ENCODE data around the gene RBPJ.

RBPJ gene

DNA sequence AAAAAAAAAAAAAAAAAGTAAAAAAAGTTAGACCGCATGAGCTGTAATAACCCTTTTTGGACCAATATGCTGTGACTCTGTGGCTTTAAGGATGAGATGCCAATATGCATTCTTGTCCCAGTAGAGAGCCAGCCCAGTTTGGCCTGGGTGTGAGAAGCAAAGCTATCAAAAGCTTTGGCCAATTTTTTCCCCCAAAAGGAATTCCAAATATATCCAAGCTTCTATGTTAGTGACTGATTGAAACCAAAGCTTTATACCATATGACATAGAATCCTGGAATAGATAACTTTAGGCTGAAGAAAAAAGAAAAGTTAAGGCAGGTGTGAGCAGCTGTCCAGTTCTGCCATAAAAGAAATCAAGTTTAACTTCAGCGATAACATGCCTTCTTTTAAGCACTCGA is 30.5 kb upstream of the RBPJ start:
- Histone ChIP-seq H2AFZ (ENCODE audit: low read depth, low read length) (no peak overlapping the region), H3K9me3 (ENCODE audit: control insufficient read depth, low read length) (no peaks in the 10 kb centered on the region), H3K27me3 (ENCODE audit: control insufficient read depth in 1 of 2, insufficient read depth in 1 of 2, low read length in 2 of 2) (no peaks in the 10 kb centered on the region), H4K8ac (ENCODE audit: low read length) (no peak overlapping the region), H3K4me3 (ENCODE audit: insufficient read depth in 1 of 2, low read depth in 1 of 2, low read length in 2 of 2) (no peak overlapping the region), H3K18ac (ENCODE audit: low read depth in 1 of 2, low read length in 2 of 2) (no peak overlapping the region), H3K4ac (ENCODE audit: low read depth in 1 of 2, low read length in 2 of 2) (no peak overlapping the region), H3K36me3 (ENCODE audit: control insufficient read depth in 1 of 2, insufficient read depth in 2 of 2, low read depth in 1 of 2, low read length in 2 of 2) (no peaks in the 10 kb centered on the region), H2AK5ac (ENCODE audit: low read length, severe bottlenecking) (no peak overlapping the region), H3K9ac (ENCODE audit: low read length) (peak overlapping the region; percentile 18), H2BK120ac (ENCODE audit: low read depth, low read length) (no peak overlapping the region), H3K4me2 (ENCODE audit: low read length, poor library complexity, severe bottlenecking) (no peak overlapping the region), H3K79me1 (replicated peaks; ENCODE audit: low read length, poor library complexity, severe bottlenecking) (no peaks in the 10 kb centered on the region), H3K4me1 (ENCODE audit: control insufficient read depth, insufficient read depth, low read depth, low read length) (no peaks in the 10 kb centered on the region), H2BK5ac (ENCODE audit: low read depth, low read length, poor library complexity, severe bottlenecking) (no peak overlapping the region), H3K14ac (ENCODE audit: low read length in 2 of 2) (no peak overlapping the region), H2BK12ac (ENCODE audit: low read length in 2 of 2) (no peak overlapping the region), H2BK15ac (ENCODE audit: low read depth, poor library complexity, severe bottlenecking) (no peak overlapping the region), H3K27ac (ENCODE audit: low read length, poor library complexity, severe bottlenecking) (no peak overlapping the region), H4K91ac (ENCODE audit: low read length) (no peak overlapping the region), H3K23ac (ENCODE audit: low read length in 2 of 2) (no peak overlapping the region)
- no peak for DNase-seq
- WGBS = 100% methylated on average over 1 of the region's 3 CpGs

DNA sequence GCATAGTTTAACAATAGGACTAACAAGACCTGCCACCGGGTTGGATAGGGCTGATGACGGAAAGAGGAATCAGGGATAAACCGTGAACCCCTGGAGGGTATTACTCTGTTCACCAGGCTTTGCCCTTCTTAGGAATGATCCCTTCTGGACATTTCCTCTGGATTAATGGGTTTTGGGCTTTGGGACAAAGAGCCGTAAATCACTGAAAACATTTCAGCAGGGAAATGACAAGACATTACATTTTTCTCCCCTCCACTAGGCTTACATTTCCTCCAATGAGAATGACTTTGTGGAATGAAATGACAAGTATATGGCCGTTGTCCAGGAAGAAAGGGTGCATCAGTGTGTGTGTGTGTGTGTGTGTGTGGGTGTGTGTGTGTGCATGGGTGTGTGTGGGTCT is 25.9 kb upstream of the RBPJ start:
- peak overlapping the region in 1 of 2 experiments; percentile 45 for H2BK12ac ChIP-seq (ENCODE audit: low read length in 2 of 2)
- H2BK5ac ChIP-seq (ENCODE audit: low read depth, low read length, poor library complexity, severe bottlenecking) = no peak overlapping the region
- H3K14ac ChIP-seq (ENCODE audit: low read length in 2 of 2) = no peak overlapping the region
- H3K9ac ChIP-seq (ENCODE audit: low read length) = no peak overlapping the region
- H4K8ac ChIP-seq (ENCODE audit: low read length) = no peak overlapping the region
- no peak overlapping the region for H3K4ac ChIP-seq (ENCODE audit: low read depth in 1 of 2, low read length in 2 of 2)
- H2BK15ac ChIP-seq (ENCODE audit: low read depth, poor library complexity, severe bottlenecking) = no peak overlapping the region
- H3K27me3 ChIP-seq (ENCODE audit: control insufficient read depth in 1 of 2, insufficient read depth in 1 of 2, low read length in 2 of 2) = no peaks in the 10 kb centered on the region
- H2AFZ ChIP-seq (ENCODE audit: low read depth, low read length) = no peak overlapping the region
- peak overlapping the region in 1 of 2 experiments; percentile 46 for H3K18ac ChIP-seq (ENCODE audit: low read depth in 1 of 2, low read length in 2 of 2)
- no peak for DNase-seq
- H3K4me1 ChIP-seq (ENCODE audit: control insufficient read depth, insufficient read depth, low read depth, low read length) = no peaks in the 10 kb centered on the region
- H2BK120ac ChIP-seq (ENCODE audit: low read depth, low read length) = no peak overlapping the region
- H3K4me2 ChIP-seq (ENCODE audit: low read length, poor library complexity, severe bottlenecking) = no peak overlapping the region
- no peak overlapping the region for H3K27ac ChIP-seq (ENCODE audit: low read length, poor library complexity, severe bottlenecking)
- H2AK5ac ChIP-seq (ENCODE audit: low read length, severe bottlenecking) = no peak overlapping the region
- no peaks in the 10 kb centered on the region for H3K79me1 ChIP-seq (replicated peaks; ENCODE audit: low read length, poor library complexity, severe bottlenecking)
- H4K91ac ChIP-seq (ENCODE audit: low read length) = no peak overlapping the region
- no peaks in the 10 kb centered on the region for H3K9me3 ChIP-seq (ENCODE audit: control insufficient read depth, low read length)
- no peak overlapping the region for H3K23ac ChIP-seq (ENCODE audit: low read length in 2 of 2)
- H3K36me3 ChIP-seq (ENCODE audit: control insufficient read depth in 1 of 2, insufficient read depth in 2 of 2, low read depth in 1 of 2, low read length in 2 of 2) = no peaks in the 10 kb centered on the region
- 87% methylated on average over 4 of the region's 5 CpGs for WGBS
- H3K4me3 ChIP-seq (ENCODE audit: insufficient read depth in 1 of 2, low read depth in 1 of 2, low read length in 2 of 2) = no peak overlapping the region

DNA sequence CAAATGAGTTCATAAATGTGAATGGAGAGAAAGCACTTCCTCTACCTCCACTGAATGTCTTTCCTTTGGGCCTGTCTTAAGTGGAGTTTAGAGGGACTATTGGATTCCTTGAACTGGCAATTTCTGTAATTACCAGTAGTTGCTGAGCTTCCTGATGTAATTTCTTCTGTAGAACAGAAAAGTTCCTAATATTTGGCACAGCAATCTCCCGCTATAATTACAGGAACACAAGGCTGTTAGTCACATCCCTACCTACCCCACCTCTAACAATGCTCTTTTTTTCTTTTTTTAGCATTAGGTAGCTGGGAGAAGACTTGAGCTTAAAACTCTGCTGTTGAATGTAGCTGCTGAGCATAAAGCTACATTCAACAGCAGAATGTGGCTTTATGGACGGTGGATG is 24.8 kb upstream of the RBPJ start:
- H2AFZ ChIP-seq (ENCODE audit: low read depth, low read length) = no peak overlapping the region
- no peak overlapping the region for H3K4ac ChIP-seq (ENCODE audit: low read depth in 1 of 2, low read length in 2 of 2)
- no peak overlapping the region for H3K4me2 ChIP-seq (ENCODE audit: low read length, poor library complexity, severe bottlenecking)
- H3K27me3 ChIP-seq (ENCODE audit: control insufficient read depth in 1 of 2, insufficient read depth in 1 of 2, low read length in 2 of 2) = no peaks in the 10 kb centered on the region
- H3K79me1 ChIP-seq (replicated peaks; ENCODE audit: low read length, poor library complexity, severe bottlenecking) = no peaks in the 10 kb centered on the region
- H2BK120ac ChIP-seq (ENCODE audit: low read depth, low read length) = no peak overlapping the region
- 83% methylated on average over 1 of the region's 2 CpGs for WGBS
- H2BK5ac ChIP-seq (ENCODE audit: low read depth, low read length, poor library complexity, severe bottlenecking) = no peak overlapping the region
- H3K4me3 ChIP-seq (ENCODE audit: insufficient read depth in 1 of 2, low read depth in 1 of 2, low read length in 2 of 2) = no peak overlapping the region
- H3K36me3 ChIP-seq (ENCODE audit: control insufficient read depth in 1 of 2, insufficient read depth in 2 of 2, low read depth in 1 of 2, low read length in 2 of 2) = no peaks in the 10 kb centered on the region
- H3K14ac ChIP-seq (ENCODE audit: low read length in 2 of 2) = no peak overlapping the region
- no peak for DNase-seq
- no peak overlapping the region for H2AK5ac ChIP-seq (ENCODE audit: low read length, severe bottlenecking)
- H3K9ac ChIP-seq (ENCODE audit: low read length) = no peak overlapping the region
- no peak overlapping the region for H2BK12ac ChIP-seq (ENCODE audit: low read length in 2 of 2)
- no peaks in the 10 kb centered on the region for H3K4me1 ChIP-seq (ENCODE audit: control insufficient read depth, insufficient read depth, low read depth, low read length)
- no peak overlapping the region for H3K18ac ChIP-seq (ENCODE audit: low read depth in 1 of 2, low read length in 2 of 2)
- H3K23ac ChIP-seq (ENCODE audit: low read length in 2 of 2) = no peak overlapping the region
- H2BK15ac ChIP-seq (ENCODE audit: low read depth, poor library complexity, severe bottlenecking) = no peak overlapping the region
- no peak overlapping the region for H3K27ac ChIP-seq (ENCODE audit: low read length, poor library complexity, severe bottlenecking)
- H4K8ac ChIP-seq (ENCODE audit: low read length) = no peak overlapping the region
- no peaks in the 10 kb centered on the region for H3K9me3 ChIP-seq (ENCODE audit: control insufficient read depth, low read length)
- no peak overlapping the region for H4K91ac ChIP-seq (ENCODE audit: low read length)

DNA sequence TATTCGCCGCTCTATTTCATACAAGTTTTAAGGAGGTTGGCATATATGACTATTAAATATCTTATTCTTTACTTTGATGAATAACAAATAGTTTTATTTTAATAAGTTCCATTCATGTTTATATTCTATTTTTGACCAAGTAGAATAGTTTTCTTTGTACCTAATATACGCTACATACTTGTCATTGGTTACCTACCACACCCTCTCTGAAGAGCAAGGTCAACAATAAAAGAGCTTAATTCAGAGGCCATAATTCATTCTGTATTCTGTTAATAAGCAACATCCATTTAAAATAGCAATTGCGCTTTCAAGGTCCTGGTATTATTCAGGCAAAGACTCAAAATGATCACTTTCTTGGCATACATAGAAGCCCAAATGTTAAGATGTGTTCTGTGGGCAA is 24.3 kb upstream of the RBPJ start:
- DNase-seq = no peak
- Histone ChIP-seq H4K8ac (ENCODE audit: low read length) (no peak overlapping the region), H3K9me3 (ENCODE audit: control insufficient read depth, low read length) (no peaks in the 10 kb centered on the region), H3K23ac (ENCODE audit: low read length in 2 of 2) (no peak overlapping the region), H3K9ac (ENCODE audit: low read length) (no peak overlapping the region), H4K91ac (ENCODE audit: low read length) (no peak overlapping the region), H3K4me2 (ENCODE audit: low read length, poor library complexity, severe bottlenecking) (no peak overlapping the region), H2AFZ (ENCODE audit: low read depth, low read length) (no peak overlapping the region), H2AK5ac (ENCODE audit: low read length, severe bottlenecking) (no peak overlapping the region), H2BK120ac (ENCODE audit: low read depth, low read length) (no peak overlapping the region), H2BK12ac (ENCODE audit: low read length in 2 of 2) (no peak overlapping the region), H2BK15ac (ENCODE audit: low read depth, poor library complexity, severe bottlenecking) (no peak overlapping the region), H3K27ac (ENCODE audit: low read length, poor library complexity, severe bottlenecking) (no peak overlapping the region), H3K4ac (ENCODE audit: low read depth in 1 of 2, low read length in 2 of 2) (no peak overlapping the region), H2BK5ac (ENCODE audit: low read depth, low read length, poor library complexity, severe bottlenecking) (no peak overlapping the region), H3K27me3 (ENCODE audit: control insufficient read depth in 1 of 2, insufficient read depth in 1 of 2, low read length in 2 of 2) (no peaks in the 10 kb centered on the region), H3K4me3 (ENCODE audit: insufficient read depth in 1 of 2, low read depth in 1 of 2, low read length in 2 of 2) (no peak overlapping the region), H3K4me1 (ENCODE audit: control insufficient read depth, insufficient read depth, low read depth, low read length) (no peaks in the 10 kb centered on the region), H3K14ac (ENCODE audit: low read length in 2 of 2) (no peak overlapping the region), H3K79me1 (replicated peaks; ENCODE audit: low read length, poor library complexity, severe bottlenecking) (no peaks in the 10 kb centered on the region), H3K18ac (ENCODE audit: low read depth in 1 of 2, low read length in 2 of 2) (no peak overlapping the region), H3K36me3 (ENCODE audit: control insufficient read depth in 1 of 2, insufficient read depth in 2 of 2, low read depth in 1 of 2, low read length in 2 of 2) (no peaks in the 10 kb centered on the region)
- WGBS = 96% methylated on average over 2 of the region's 4 CpGs
